T1000 (cell line): ENCODE results near the gene AGBL4.

Source experiments
- DNase-seq: peaks from one replicate; lab custom pipeline; 2025; ENCODE audit warnings: mixed read lengths; lab: John Stamatoyannopoulos, UW

AGBL4 gene

DNA sequence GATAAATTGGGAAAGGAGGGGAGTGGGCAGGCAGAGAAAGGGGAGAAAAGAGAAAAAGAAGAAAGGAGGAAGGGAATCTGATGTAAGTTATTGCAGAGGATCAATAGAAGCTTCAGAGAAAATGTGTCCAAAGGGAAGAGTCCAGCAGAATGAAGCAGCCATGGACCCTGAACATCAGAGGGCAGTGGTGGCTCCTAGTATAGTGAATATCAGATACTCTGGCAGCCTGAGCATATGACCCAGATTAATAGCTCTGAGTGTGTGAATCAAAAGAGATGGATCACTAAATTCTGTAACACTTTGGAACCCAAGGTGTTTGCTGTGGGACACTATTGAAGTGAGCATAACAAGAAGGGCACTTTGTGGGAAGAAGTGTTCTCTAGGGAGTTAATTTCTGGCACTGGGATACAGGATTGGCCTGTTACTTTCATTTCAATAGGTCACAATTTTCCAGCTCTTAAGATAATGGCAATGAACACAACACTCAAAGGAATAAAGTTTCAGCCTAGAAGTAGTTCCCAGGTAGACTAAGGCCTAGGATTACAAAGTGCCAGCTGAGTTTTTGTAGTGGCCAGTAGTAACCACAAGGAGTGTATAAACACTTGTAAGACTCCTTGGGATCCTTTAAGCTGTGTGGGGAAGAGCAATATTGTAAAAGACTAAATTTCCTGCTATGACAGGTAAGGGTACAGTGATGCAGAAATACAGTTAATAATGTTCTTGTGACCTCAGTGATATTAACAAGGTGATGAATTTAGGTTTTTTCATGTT lies 1082.6 kb downstream of the AGBL4 start:
- DNase-seq: no peak

DNA sequence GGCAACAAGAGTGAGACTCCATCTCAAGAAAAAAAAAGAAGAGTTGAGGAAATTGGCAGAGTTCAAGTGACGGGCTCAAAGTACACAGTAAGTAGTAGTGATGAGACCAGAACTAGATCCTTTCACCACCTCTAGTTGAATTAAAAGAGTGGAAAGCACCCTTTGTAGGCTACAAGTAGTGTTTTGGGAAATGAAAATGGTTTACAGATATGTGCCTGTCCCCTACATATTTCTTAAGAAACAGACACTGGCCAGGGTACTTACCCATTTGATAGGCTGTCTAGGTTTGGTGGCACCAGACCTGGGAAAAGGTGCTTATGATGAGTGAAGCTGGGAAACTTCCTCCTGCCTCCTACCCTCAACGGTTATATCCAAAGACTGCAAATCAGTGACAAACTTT lies 1083.4 kb downstream of the AGBL4 start:
- no peak for DNase-seq

DNA sequence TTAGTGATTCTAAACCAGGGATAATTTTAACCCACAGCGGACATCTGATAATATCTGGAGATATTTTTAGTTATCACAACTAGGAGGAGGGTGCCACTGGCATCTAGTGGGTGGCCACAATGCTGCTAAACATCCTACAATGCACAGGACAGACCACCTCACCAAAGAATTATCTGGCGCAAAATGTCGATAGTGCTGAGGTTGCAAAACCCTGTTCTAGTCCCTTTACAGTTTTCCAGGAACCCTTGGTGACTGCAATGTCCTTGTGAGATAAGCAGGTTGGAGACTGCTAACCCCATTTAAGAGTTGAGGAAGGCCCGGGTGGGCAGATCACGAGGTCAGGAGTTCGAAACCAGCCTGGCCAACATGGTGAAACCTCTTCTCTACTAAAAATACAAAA lies 1083.9 kb downstream of the AGBL4 start:
- no peak for DNase-seq

DNA sequence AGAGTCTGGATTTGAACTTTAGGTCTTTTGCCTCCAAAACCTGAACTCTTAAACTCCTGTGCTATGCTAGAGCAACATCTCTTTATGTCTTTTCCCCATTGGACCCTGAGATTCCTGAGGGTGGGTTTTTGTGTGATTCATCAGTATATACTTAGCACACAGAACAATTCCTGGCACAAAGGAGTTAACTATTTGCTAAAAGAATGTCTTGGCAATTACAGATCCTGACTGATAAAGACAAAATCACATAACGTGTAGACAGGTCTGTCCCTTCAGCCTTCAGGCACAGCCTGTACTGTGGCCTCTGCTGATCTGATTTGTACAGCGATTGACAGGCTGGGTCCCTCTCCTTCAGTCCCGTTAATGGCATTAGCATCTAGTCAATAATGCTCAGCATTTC lies 1084.7 kb downstream of the AGBL4 start:
- DNase-seq: no peak

DNA sequence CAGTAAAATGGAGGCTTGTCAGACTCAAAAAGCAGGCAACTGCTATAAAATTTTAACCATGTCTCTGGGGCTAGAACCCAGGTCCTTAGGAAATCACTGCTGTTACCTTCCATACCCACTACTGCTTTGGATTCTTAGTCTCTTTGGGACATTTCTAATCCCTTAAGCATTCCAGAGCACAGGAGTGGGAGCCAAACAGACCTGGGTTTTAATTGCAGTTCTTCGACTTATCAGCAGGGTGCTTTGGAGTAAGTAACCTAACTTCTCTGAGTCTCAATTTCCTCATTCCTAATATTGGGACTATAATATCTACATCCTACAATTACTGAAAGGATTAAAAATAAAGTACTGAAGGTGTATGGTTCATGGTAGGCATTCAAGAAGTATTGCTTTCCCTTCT lies 1086.0 kb downstream of the AGBL4 start:
- no peak for DNase-seq

DNA sequence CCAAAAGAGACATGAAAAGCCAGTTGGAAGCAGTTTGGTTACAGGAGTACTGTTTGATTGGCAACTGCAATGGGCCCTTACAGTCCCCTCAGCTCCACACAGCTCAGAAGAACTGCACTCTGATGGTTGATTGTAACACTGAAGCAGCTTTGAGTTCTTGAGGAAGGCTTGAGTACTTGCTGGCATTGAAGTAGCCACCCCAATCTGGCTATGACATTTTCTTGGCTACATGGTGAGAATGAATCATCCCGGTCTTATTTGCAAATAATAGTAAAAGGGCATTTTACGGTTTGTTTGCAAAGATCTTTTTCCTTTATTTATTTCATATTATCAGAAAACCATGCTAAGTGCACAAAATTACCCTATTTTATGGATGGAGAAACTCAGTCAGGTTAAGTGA lies 1087.3 kb downstream of the AGBL4 start:
- DNase-seq: no peak

DNA sequence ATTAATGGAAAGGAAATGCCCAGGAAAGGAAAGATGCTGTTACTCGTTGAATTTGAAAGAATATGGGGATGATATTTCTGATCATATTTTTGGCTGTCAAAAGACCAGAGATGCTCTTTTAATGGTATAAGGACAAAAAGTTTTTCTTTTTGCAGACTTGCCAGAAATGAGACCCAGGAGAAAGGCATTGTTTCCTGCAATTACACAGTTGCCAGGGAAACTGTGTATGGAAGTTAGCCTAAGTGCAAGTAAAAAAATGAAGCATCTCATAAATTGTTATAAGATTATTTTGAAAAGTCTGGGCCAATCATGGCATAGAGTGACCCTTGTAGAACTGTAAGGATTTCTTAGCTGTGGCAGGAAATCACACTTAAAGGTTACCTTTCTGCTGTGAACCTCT lies 1091.4 kb downstream of the AGBL4 start:
- no peak for DNase-seq

DNA sequence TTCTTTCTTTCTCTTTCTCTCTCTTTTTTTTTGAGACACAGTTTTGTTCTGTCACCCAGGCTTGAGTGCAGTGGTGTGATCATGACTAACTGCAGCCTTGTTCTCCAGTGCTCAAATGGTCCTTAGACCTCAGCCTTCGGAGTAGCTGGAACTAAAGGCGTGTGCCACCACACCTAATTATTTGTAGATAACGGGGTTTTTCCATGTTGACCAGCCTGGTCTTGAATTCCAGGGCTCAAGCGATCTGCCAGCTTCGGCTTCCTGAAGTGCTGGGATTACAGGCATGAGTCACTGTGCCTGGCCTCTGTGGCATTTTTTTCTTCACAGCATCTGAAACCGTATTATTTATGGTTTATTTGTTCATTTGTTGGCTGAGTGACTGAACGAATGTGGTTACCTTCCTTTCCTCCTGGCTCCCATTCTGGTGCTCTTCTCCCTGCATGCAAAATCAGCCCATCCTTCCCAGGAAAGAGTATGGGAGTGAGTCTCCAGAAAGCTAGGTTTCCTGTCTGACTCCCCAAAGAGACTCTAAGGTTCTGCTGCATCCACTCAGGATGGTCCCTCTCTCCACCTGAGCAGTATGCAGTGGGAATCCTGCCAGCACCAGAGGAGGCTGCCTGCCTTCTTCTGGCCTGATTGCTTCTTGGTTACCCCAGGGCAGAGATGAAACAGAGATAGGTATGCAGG lies 1092.1 kb downstream of the AGBL4 start:
- DNase-seq: peak; percentile 27

DNA sequence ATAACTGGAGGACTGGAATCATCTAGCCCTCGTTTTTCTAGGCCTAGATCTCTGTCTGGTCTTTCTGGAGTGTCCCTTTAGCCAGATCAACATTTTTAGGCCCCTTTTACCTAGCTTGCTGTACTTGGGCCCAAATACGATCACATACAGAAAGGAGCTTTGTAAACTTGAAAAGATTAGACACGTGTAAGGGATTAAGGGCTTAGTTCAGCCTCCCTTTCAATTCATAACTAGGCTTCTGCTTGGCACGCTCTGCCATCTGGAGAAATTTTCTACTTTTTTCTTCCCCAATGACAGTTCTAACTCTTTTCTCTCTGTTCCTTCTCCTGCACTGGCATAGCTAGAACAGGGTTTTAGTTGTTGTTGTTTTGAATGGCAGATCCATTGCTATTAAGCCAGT lies 1093.7 kb downstream of the AGBL4 start:
- DNase-seq: no peak

DNA sequence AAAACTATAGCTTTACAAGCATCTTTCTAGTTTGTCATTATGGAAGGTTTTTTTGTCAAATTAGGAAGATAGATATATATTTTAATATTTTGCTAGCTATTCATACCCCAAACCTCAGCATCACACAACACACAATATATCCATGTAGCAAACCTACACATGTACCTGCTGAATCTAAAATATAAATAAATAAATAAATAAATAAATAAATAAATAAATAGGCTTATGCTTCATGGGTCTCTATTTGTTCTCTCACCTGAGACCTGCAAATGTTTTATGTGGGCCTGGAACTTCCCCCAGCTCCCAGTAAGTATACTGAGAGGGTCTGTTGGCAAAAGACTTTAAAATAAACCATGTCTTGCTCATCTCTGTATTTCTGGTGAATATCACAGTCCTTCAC lies 1099.7 kb downstream of the AGBL4 start:
- no peak for DNase-seq

DNA sequence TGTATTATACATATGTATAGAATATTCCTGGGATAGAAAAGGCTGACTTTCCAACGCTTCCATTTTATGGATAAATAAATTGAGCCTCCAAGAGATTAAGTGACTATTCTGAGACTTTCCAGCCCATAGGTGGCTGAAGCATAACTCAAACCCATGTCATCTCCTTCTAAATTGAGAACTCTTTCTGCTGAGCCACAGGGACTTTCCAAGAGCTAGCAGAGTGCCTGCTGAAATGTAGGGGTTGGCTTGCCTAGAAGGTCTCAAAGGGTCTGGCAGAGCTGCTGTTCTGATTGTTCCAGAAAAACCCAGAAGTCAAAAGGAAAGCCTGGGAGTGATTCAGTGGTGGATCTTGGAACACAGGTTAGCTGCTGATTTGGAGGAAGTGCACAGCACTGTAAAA lies 1100.6 kb downstream of the AGBL4 start:
- no peak for DNase-seq

DNA sequence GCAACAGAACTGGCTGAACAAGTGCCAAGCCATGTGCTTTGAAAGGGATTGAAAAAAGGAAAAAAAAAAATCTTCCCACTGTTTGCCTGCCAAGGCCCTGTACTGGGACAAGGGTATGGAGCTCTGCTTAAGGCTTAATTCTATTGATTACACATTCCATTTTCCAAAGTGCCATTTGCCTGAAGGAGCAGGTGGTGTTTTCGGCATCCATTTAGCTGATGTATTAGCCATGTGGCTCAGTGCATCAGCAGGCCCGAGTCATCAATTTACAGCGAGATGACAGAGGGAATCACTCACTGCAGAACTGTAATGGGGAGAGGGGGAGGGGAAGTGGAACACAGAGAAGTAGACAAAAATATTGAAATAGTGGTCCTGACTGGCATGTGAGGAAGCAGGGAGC lies 1102.9 kb downstream of the AGBL4 start:
- no peak for DNase-seq

DNA sequence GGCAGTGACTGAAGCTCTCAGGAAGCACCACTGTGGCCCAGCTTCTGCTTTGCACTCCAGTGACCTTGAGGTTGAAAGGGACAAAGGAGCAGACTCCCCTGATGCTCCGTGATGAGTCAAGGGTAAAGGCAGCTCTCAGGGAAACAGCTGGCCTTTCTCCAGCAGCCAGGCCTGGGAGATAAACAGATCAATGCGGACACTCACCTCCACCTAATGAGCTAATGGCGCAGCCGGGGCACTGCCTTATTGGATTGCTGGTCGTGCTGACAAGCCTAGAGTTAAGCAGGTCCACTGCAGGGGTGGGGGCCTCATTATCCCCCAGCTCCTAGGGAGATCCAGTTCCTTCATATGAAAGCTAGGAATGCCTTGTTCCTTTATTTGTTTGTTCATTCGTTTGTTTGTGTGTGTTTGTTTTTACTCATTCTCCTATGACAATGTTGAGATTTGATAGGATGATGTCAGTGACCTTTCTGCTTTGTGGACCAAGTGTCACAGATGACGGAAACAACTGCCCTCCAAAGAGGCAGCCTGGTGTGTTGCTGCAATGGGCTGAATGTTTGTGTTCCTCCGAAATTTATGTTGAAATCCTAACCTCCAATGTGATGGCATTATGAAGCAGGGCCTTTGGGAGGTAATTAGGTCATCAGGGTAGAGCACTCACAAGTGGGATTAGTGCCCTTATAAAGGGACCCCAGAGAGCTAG lies 1105.7 kb downstream of the AGBL4 start:
- no peak for DNase-seq

DNA sequence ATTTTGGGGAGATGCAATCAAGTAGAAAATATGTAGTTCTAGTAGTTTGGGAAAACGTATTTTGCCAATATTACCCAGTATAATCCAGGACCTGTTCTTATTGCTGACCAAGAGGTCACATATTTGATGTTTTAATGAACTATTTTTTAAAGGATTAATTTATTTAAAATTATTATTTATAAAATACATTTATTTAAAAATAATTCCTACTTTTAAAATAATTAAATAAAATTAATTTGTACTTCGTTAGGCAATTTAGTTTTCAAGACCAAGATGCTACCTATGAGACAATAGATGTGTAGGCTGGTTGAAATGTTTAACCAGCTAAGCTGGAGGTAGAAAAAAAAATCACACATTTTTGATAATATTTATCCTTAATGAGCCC lies 1106.7 kb downstream of the AGBL4 start:
- no peak for DNase-seq

DNA sequence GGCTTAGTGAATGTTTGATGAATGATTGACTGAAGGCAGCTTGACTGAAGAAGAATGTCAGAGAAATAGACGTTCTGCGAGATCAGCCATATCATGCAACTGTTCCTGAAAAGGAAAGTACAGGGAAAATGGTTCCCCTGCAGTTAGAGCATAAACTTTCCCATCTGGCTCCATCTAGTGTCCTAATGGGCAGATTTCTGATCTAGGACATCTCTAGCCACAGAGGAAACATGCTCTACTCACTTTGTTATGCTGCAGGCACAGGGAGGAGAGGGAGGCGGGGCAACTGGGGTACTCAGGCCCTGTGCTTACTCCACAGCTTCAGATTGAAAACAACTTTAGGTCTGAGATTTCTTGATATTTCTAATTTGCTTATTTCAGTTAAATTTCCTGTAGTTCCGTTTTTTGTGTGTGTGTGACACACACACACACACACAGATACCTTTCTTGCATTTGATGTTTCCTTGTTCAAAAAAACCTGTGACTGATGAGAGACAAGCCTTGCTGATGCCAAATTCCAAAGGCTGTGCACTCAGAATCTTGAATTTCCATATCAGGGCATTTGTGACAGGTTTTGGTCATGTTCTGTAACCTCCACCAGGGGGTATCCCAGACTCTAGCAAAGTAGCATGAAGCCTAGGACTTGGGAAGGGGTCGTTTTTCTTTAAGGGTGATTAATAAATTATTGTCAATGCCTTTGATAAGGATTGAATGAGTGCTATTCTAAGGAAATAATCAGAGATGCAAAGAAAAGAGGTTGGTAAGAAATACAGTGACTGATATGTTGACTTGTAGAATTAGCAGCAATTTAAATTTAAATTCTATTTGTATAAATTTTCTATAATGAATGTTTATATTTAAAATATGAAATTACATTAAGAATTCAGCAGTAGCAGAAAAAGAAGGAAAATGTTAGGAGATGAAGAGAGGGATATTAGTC lies 1107.4 kb downstream of the AGBL4 start:
- peak; percentile 12 for DNase-seq

DNA sequence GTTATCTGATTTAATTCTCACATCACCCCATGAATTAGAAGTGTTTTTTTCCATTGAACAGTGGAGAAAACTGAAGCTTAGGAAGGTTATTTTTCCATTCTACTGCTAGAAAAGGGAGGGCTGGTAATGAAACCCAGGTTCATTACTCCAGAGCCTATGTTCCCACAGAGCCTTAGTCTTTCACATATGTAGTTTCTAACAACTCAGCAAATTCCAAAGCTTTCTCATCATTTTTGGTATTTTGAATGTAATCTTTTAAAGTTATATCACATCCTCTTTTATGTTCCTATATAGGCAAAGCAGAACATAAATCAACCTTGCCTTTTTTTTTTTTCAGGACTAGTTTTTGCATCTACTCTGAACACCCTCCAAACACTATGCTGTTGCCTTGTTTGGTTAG lies 1115.1 kb downstream of the AGBL4 start:
- DNase-seq: no peak

DNA sequence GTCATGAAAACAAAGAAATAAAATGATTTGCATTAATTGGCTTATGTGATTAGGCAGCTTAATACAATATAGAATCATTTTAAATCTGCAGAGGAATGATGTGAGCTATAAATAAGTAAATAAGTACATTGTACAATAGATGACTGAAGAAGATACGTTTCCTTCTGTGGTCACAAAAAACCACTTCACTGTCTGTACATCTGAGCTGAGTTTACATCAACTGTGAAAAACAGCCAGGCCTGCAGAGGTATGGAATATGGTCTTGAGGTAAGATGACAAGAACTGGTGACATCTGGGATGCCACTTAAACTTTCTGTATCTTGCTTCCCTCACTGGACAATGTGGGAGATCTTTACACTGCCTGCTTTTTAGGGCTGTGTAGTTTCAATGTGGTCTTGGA lies 1117.0 kb downstream of the AGBL4 start:
- DNase-seq: no peak

DNA sequence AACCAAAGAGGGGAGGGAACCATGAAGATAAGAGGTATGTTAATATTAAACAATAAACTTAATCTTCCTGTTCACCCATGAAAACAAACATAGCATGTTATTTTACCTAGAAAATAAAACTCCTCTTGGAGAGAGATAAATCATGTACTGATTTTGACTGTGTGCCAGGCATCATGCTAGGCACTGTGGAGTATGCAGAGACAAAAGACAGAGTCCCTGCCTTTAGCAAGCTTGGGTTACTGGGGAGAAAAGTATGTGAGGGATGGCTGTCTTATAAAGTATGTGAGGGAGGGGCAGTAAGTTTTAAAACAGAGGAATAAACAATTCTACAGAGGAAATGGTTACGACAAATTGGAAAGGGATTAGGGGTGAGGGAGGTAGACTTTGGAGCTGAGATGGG lies 1117.6 kb downstream of the AGBL4 start:
- no peak for DNase-seq

DNA sequence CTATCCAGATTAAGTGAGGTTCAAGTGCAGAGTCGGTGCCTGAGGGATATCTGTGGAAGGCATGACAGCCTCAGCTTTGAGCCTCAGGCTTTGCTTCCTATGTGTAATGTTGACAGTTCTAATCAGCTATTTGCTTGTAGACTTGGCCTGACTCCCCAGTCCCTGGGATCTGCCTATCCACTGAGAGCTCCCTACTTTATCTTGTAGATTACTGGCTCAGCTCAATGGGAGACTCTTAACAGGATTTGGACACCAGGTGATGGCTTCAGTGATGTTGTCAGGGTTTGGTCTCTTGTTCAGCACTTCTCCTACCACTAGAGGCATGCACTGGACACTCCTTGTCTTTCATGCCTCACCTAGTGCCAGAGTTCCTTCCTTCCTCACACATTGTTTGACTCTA lies 1120.5 kb downstream of the AGBL4 start:
- DNase-seq: no peak

DNA sequence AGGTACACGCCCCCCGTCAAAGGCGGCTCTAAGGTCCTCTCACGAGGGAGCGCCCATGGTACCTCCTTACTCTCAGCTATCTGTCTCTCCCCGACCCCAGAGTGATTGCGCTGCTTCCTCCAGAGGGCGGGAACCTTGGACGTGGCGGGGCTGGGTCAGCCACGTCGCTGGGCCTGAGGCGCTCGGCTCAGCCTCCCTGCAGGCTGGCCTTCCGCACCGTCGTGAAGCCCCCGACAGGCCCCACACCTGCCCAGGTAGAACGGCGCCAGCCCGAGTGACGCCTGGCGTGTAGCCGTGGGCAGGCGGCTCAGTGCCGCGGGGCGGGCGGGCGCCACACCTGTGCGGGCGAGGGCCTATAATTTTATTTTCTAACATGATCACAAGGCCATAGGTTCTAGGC lies 1124.9 kb downstream of the AGBL4 start:
- DNase-seq: no peak

DNA sequence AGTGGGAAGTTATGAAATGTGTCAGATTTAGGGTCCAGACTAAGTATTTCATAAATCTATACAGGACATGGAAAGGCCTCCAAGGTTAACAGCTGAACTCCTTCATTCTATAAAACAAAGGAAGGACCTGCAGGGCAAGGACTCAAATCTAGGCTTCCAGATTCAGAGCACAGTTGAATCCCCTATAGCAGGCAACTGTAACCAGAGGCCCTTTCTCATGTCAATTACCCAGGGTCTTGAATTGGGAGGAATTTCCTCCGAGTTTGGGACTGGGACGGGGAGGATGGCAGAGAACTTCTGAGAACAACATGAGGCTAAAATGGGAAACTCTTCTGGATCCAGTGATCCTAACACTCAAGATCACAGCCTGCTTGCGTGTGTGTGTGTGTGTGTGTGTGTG lies 1134.1 kb downstream of the AGBL4 start:
- DNase-seq: no peak

DNA sequence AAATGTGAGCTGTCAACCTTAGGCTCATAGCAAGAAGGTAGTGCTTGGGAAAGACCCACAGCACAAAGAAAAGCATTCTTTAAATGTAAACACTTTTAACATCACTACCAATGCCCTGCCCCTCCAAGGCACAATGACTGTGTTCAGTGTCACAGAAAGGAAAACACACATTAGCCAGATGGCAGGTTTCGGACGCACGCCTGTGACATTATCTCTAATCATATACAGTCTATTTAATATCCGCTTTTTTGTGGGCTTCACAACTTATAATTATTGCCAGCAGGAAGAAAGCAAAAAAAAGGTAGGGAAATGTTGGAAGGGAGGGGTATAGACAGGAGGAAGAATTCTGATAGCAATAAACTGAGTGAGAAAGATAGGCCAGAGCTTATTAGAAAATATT lies 1134.7 kb downstream of the AGBL4 start:
- no peak for DNase-seq
